Esophagus squamous epithelium (tissue), 4 donors: ENCODE measurements around the gene TRMT2B.

Experiments used
- POLR2A ChIP-seq, 4 donors: fragments of 450-650 bp; IDR thresholded peaks; one replicate each; pipeline ENCODE4 v1.6.1; 2017; ENCODE audit warnings: antibody characterized with exemption in 4 of 4, mild to moderate bottlenecking in 4 of 4, moderate library complexity in 3 of 4
- TF ChIP-seq, protein P1 (sequence below), 6 experiments: fragments of 450-650 bp in 4 of 6; fragments of 200-600 bp in 2 of 6; sonication (generic) in 2 of 6; IDR thresholded peaks; one replicate each; pipeline ENCODE4 v1.5.1; 2016 to 2019; ENCODE audit warnings: antibody characterized with exemption in 6 of 6, mild to moderate bottlenecking in 4 of 6, moderate library complexity in 4 of 6

GRCh38 chrX:100994352-100995281, 57.3 kb downstream of the TRMT2B start:
- TF ChIP-seq, protein P1, sequence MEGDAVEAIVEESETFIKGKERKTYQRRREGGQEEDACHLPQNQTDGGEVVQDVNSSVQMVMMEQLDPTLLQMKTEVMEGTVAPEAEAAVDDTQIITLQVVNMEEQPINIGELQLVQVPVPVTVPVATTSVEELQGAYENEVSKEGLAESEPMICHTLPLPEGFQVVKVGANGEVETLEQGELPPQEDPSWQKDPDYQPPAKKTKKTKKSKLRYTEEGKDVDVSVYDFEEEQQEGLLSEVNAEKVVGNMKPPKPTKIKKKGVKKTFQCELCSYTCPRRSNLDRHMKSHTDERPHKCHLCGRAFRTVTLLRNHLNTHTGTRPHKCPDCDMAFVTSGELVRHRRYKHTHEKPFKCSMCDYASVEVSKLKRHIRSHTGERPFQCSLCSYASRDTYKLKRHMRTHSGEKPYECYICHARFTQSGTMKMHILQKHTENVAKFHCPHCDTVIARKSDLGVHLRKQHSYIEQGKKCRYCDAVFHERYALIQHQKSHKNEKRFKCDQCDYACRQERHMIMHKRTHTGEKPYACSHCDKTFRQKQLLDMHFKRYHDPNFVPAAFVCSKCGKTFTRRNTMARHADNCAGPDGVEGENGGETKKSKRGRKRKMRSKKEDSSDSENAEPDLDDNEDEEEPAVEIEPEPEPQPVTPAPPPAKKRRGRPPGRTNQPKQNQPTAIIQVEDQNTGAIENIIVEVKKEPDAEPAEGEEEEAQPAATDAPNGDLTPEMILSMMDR (IDR thresholded peaks at IDR 0.05), result no peak
- no peak for TF ChIP-seq POLR2A (IDR thresholded peaks at IDR 0.05)
